ENCODE data around the gene RIN1. TPM values are rescaled to one million over a fixed set of nuclear protein-coding genes. Genes with fewer than 3 reads are reported as not detected.
"Not testable (repeated sequence)": the region's sequence is repeated elsewhere in the genome, so short reads cannot be mapped to it uniquely, and the experiment has no call there.

The RIN1 gene
- total RNA-seq, 1 donor from 2014 or later: 4.8 TPM

DNA sequence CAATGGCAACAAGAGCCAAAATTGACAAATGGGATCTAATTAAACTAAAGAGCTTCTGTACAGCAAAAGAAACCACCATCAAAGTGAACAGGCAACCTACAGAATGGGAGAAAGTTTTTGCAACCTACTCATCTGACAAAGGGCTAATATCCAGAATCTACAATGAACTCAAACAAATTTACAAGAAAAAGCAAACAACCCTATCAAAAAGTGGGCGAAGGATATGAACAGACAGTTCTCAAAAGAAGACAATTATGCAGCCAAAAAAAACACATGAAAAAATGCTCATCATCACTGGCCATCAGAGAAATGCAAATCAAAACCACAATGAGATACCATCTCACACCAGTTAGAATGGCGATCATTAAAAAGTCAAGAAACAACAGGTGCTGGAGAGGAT, 15.9 kb downstream of the RIN1 start:
- not testable (repeated sequence) for DNase-seq (ENCODE audit: low spot score)

GRCh38 chr11:66318600-66318970, 17.6 kb downstream of the RIN1 start:
- no peak for DNase-seq (ENCODE audit: low spot score)

GRCh38 chr11:66317723-66318599, 18.3 kb downstream of the RIN1 start:
- peak; percentile 92 for DNase-seq (ENCODE audit: low spot score)

DNA sequence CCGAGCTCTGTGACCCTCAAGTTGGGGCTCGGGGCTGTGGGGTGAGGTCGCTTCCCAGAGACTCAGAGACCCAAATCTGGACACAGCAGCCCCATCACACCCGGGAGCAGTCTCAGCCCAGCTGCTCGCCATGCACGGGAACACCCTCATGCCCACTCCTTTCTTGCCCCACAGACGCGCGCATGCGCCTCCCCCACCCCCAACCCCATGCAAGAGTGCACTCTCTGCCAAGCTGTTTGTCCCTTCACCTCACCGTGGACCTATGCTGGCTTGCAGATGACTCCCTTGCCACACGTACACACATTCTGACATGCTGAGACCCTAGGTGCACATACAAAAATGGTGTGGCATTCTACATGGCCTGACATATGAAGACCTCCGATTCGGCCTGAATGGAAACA, 18.9 kb downstream of the RIN1 start:
- peak; percentile 85 for DNase-seq (ENCODE audit: low spot score)

DNA sequence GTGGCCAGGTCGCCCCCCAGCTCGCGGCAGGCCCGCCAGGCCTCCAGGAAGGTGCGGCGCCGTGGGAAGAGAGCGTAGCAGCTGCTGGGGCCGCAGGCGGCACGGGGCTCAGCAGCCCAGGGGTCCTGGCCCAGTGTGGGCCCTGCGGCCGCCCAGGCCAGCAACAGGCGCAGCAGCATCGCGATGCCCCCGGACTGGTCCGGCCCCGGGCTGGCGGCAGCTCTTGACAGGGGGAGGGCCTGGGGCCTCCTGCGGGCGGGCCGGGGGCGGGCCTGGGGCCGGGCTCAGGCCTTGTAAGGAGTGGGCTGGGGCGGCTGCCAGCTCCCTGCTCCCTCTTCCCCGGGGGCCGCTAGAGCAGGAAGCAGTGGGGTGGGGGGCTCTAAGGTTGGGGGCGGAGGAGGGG, 19.4 kb downstream of the RIN1 start, which contains the start of gene CD248:
Gene CD248, minus strand, starts transcription at position 196 of the 403 bp plus-strand sequence. Its CDS starts 17 bp downstream, at position 179.
- peak; percentile 95 for DNase-seq (ENCODE audit: low spot score)

GRCh38 chr11:66315921-66316811, 20.1 kb downstream of the RIN1 start:
- no peak for DNase-seq (ENCODE audit: low spot score)

DNA sequence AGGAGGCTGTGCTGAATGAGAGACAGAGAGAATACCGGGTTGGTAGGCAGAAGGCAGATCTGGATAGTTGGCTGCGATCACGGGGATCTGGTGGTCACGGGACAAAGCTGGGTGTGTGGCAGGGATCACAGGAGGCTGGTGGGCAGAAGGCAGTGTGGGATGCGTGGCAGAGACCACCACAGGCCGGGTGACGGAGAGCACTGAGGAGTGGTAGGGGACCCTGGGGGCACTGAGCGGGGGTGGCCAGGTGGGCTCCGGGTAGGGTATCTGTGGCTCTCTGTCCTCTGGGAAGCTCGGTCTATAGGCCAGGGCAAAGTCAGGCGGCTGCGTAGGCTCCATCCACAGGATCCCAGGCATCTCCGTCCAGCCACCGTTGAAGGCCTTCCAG, 20.7 kb downstream of the RIN1 start:
- no peak for DNase-seq (ENCODE audit: low spot score)

DNA sequence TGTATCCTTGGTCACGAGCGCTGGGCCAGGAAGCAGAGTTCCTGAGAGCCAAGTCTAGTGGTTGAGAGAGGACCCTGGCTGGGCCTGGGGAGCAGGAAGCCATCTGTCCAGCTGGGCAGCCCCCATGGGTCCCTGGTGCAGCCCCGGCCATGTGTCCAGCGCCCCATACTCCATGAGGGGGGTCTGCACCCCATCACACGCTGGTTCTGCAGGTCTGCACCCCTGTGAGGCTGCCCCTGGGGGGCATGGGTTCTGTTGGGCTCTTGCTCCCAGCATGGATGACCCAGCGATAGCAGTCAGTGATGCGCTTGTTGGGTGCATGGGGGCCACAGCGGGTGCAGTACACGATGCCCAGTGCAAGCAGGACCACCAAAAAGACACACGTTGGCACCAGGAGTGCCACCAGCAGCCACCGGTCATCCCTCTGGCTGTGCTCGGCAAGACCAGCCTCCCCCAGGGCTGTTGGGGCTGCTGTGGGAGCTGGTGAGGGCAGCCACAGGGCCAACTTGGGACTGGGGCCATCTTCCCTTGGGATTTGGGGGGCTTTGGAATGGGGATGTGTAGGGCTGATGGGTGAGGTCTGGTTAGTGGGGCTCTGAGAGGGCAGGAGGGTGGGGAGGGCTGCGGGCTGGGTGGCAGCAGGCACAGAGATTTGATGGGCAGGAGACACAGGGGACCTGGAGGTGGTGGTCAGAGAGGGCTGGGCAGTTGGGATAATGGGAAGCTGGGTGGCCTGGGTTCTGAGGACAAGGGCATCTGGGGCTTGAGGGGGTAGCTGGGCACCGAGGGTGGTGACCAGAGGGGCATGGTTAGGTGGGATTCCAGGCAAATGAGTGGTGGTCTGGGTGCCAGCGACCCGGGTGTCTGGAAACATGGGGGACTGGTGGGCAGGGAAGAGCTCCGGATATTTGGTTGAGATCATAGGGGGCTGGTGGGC, 21.4 kb downstream of the RIN1 start:
- DNase-seq (ENCODE audit: low spot score): no peak

DNA sequence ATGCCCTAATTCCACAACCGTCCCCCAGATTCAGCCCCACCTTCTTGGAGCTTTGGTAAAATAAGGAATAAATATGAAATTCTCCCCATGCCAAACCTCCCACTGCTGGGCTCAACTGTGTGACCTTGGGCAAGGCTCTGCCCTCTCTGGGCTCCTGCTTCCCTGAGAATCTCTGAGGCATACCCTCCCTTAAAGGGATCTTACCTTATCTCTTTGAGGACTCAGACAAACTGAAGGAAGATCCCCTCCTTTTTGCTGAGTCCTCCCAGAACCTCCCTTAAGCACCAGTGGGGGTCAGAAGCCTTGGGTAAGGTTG, 22.1 kb downstream of the RIN1 start:
- DNase-seq (ENCODE audit: low spot score): no peak

DNA sequence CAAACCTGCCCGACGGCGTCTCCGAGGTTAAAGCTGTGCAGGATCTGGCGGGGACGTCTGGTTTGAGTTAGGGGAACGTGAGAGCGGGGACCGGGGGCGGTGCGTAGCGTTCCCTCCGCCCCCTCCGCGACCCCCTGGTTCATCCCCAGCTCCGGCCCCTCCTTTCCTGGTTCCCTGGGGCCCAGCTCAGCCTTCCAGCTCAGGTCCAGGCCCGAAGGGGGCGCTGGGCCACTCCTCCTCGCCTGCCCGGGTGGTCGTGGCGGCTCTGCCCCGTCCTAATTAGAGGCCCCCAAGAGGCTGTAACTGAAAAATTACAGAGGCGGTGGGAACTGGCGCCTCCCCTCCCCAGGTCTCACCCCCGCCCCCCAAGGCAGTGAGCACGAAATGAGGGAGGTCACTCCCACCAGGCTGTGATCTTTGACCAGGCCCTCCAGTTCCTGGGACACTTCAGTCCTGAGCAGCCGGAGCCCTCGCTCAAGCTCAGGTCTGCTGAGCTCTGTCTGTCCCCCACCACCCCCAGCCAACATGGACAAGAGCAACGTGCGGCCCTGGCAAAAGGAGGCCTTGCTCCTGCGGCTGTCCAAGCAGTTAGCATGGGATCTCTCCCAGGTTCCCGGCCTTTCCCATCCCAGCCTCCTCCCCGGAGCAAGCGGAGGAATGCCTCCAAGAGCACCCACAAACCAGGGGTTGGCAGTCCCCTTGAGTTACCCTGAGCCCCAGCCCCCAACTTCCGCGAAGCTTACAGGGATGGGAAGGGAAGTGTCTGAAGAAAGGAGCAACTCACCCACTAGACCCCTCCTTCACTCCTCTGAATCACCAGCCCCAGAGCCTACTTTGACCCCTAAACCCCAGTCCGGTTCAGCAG, 22.7 kb downstream of the RIN1 start:
- DNase-seq (ENCODE audit: low spot score): no peak

GRCh38 chr11:66312549-66313320, 23.5 kb downstream of the RIN1 start:
- peak; percentile 99 for DNase-seq (ENCODE audit: low spot score)

GRCh38 chr11:66311965-66312548, 24.2 kb downstream of the RIN1 start:
- peak; percentile 97 for DNase-seq (ENCODE audit: low spot score)

DNA sequence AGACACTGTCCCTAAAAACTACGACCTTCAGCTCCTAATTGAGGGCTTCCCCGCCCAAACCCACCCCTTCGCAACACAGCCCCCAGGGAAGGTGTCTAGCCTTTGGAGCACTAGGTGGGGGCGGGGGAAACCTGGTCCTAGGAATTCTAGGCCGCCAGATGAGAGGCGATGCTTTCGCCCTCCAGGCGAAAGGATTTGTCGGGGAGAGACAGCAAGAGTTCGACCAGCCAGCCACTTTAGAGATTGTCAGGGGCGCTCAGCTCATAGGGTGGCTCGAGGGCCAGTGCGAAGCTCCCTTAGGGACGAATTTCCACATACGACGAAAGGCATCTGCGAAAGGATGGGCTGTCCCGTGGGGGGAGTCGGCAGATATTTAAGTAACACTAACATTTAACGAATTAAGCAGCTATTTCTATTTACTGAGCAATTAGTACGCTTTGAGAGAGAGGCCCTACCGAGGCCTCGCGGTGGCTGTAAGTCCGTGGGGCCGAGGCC, 24.7 kb downstream of the RIN1 start:
- DNase-seq (ENCODE audit: low spot score): no peak

DNA sequence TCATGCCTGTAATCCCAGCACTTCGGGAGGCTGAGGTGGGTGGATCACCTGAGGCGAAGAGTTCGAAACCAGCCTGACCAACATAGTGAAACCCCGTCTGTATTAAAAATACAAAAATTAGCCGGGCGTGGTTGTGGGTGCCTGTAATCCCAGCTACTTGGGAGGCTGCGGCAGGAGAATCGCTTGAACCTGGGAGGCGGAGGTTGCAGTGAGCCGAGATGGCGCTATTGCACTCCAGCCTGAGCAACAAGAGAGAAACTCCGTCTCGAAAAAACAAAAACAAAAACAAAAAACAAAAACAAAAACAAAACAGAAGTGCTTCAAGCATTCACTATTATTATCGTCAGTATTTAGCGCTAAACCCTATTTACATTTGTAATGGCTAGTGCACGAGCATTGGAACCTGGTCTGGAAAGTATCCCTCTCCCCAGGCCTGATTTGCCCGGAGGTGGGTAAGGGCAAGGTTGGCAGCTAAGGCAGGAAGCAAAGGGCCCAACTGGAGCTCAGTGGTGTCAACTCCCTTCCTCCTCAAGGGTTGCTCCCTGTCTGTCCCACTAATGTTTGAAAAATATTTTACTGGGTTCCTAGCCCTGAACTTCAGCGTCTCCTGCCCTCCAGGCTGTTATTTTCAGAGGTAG, 25.3 kb downstream of the RIN1 start:
- not testable (repeated sequence) for DNase-seq (ENCODE audit: low spot score)

- DNase-seq (ENCODE audit: low spot score): no peak
These were observed 25.9 kb downstream of the RIN1 start for GRCh38 chr11:66310324-66310723.

DNA sequence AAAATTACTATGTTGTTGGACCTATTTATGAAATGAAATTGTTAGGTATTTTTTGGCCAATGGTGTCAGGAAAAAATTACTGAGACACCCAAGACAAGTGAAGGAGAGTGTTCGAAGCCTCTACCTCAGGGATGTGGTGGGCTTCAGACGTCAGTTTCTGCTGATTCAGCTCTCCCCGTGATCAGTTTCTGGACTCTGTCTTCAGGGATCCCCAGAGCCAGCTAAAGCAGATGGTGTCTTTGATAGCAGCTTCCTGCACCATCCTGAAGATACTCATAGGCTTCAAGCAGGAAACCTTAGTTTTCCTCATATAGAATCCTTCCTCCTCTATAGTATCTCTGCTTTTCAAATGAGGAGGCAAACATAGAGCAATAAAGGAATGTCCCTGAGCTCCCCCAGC, 26.8 kb downstream of the RIN1 start:
- no peak for DNase-seq (ENCODE audit: low spot score)

DNA sequence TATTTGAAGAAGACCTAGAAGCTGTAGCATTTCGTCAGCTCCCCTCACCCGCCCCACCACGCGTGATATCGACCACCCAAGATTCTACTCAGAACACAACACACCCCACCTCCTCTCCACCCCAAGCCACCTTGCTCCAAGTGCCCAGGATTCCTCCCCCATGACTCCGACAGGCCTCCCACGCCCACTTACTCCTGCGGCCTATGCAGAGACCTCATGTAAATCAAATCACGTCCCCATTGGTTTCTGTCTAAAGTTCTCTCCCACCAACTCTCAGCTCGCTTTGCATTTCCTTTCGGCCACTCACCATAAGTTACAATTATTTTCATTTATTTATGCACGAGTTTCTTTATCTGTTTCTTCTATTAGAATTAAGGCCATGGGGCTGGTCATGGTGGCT, 33.6 kb downstream of the RIN1 start:
- DNase-seq (ENCODE audit: low spot score): no peak

- no peak for DNase-seq (ENCODE audit: low spot score)
These were observed 37.0 kb downstream of the RIN1 start for GRCh38 chr11:66299186-66299585.

DNA sequence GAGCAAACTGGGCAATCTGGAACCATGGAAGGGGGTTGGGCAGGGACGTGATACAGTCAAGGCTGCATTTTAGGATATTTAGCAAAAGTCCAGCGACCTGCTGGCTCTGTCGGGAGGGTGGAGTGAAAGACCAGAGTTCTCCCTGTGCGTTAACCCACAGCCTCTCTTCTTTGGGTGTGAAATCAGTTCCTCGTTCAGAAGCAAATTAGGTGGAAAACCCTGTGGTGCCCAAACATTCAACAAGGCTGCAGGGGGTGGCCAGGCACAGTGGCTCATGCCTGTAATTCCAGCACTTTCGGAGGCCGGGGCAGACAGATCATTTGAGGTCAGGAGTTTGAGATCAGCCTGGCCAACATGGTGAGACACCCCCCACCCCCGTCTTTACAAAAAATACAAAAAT, 38.6 kb downstream of the RIN1 start:
- DNase-seq (ENCODE audit: low spot score): no peak
